NT2/D1 (cell line): ENCODE results near the gene DNAJC25.

Experiments
- SUZ12 ChIP-seq: IDR thresholded peaks from 2 replicates; pipeline ENCODE4 v1.6.1; 2011; ENCODE audit not compliant: insufficient read length, insufficient read depth; ENCODE audit errors: extremely low read depth
- YY1 ChIP-seq: IDR thresholded peaks from 2 replicates; pipeline ENCODE4 v1.6.1; 2011; ENCODE audit not compliant: insufficient read length, insufficient read depth
- ZNF274 ChIP-seq: IDR thresholded peaks from 2 replicates; pipeline ENCODE4 v1.6.1; 2011; ENCODE audit warnings: mild to moderate bottlenecking, low read depth, low read length

DNA sequence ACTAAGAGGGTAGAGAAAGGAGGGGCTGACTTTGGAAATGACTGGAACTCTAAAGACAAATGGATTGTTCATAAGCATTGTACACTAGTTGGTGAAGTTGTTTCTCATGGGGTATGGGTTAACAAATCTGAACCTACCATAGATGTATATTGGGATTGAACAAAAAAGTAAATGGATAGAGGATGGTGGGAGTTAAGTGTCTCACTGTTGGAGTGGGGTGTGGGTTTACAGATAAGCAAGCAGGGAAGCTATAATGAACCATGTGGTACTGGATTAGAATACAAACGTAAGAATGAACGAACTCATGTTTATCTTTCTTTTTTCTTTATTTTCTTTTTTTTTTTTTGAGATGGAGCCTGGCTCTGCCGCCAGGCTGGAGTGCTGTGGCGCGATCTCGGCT lies 48.1 kb downstream of the DNAJC25 start:
- TF ChIP-seq SUZ12 (no peak), YY1 (no peak), ZNF274 (no peak)
